Uterus (tissue), 2 donors: Measurements from ENCODE around the gene MYADML2.
"Not testable (repeated sequence)": the region's sequence is repeated elsewhere in the genome, so short reads cannot be mapped to it uniquely, and the experiment has no call there.

Experiments used
- POLR2A ChIP-seq, 2 donors: fragments of 450-650 bp; IDR thresholded peaks; one replicate each; pipeline ENCODE4 v1.6.1; 2016; ENCODE audit warnings: antibody characterized with exemption in 2 of 2, mild to moderate bottlenecking in 1 of 2, moderate library complexity in 1 of 2
- TF ChIP-seq, protein P1 (sequence below), 4 experiments: fragments of 200-600 bp in 2 of 4; fragments of 450-650 bp in 2 of 4; sonication (generic) in 2 of 4; IDR thresholded peaks; one replicate each; pipeline ENCODE4 v1.5.1; 2016 to 2019; ENCODE audit warnings: antibody characterized with exemption in 4 of 4, mild to moderate bottlenecking in 2 of 4, moderate library complexity in 1 of 4

DNA sequence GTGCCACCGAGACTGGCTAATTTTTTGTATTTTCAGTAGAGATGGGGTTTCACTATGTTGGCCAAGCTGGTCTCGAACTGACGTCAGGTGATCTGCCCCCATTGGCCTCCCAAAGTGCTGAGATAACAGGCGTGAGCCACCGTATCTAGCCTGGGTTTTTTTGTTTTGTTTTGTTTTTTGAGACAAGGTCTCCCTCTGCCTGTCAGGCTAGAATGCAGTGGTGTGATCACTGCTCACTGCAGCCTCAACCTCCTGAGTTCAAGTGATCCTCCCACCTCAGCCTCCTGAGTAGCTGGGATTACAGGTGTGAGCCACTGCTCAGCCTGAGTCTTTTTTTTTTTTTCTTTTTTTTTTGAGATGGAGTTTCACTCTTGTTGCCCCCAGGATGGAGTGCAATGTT is 6.4 kb upstream of the MYADML2 start:
- TF ChIP-seq, protein P1, sequence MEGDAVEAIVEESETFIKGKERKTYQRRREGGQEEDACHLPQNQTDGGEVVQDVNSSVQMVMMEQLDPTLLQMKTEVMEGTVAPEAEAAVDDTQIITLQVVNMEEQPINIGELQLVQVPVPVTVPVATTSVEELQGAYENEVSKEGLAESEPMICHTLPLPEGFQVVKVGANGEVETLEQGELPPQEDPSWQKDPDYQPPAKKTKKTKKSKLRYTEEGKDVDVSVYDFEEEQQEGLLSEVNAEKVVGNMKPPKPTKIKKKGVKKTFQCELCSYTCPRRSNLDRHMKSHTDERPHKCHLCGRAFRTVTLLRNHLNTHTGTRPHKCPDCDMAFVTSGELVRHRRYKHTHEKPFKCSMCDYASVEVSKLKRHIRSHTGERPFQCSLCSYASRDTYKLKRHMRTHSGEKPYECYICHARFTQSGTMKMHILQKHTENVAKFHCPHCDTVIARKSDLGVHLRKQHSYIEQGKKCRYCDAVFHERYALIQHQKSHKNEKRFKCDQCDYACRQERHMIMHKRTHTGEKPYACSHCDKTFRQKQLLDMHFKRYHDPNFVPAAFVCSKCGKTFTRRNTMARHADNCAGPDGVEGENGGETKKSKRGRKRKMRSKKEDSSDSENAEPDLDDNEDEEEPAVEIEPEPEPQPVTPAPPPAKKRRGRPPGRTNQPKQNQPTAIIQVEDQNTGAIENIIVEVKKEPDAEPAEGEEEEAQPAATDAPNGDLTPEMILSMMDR (IDR thresholded peaks at IDR 0.05): not testable (repeated sequence)
- TF ChIP-seq POLR2A (IDR thresholded peaks at IDR 0.05): not testable (repeated sequence)
